ENCODE data around the gene CAMSAP2.

Gene CAMSAP2, protein sequence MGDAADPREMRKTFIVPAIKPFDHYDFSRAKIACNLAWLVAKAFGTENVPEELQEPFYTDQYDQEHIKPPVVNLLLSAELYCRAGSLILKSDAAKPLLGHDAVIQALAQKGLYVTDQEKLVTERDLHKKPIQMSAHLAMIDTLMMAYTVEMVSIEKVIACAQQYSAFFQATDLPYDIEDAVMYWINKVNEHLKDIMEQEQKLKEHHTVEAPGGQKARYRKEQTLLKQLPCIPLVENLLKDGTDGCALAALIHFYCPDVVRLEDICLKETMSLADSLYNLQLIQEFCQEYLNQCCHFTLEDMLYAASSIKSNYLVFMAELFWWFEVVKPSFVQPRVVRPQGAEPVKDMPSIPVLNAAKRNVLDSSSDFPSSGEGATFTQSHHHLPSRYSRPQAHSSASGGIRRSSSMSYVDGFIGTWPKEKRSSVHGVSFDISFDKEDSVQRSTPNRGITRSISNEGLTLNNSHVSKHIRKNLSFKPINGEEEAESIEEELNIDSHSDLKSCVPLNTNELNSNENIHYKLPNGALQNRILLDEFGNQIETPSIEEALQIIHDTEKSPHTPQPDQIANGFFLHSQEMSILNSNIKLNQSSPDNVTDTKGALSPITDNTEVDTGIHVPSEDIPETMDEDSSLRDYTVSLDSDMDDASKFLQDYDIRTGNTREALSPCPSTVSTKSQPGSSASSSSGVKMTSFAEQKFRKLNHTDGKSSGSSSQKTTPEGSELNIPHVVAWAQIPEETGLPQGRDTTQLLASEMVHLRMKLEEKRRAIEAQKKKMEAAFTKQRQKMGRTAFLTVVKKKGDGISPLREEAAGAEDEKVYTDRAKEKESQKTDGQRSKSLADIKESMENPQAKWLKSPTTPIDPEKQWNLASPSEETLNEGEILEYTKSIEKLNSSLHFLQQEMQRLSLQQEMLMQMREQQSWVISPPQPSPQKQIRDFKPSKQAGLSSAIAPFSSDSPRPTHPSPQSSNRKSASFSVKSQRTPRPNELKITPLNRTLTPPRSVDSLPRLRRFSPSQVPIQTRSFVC (N-terminal part only)

DNA sequence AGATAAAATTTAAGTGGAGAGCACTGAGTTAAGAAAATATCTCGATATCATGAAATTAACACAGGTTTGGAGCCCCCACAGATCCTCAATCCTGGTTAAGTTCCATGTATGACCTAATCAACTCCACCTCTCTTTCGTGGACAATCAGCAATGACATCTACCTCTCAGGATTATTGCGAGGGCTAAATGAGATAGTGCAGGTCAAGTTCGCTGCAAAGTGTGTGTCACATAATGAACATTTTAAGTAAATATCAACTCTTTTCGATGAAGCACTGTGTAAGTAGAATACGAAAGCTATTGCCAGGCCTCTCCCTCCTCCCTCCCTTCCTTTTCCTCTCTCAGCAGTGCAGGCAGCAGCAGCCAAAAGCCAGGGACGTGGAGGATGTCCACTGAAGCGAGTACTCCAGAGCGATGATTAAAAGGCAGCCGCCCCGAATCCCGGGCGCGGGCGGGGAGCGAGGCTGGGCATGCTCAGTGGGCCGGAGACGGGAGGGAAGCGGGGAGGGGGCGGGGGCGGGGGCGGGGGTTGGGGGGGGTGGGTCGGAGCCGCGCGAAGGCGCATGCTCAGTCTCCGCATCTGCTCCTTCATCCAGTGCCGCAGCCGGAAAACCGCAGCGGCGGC, at the start of gene CAMSAP2:
Gene CAMSAP2 (plus strand): TSS at position 567 of the 622 bp plus-strand sequence. CDS start 935 bp downstream, outside the sequence.
- TF ChIP-seq, protein P1, sequence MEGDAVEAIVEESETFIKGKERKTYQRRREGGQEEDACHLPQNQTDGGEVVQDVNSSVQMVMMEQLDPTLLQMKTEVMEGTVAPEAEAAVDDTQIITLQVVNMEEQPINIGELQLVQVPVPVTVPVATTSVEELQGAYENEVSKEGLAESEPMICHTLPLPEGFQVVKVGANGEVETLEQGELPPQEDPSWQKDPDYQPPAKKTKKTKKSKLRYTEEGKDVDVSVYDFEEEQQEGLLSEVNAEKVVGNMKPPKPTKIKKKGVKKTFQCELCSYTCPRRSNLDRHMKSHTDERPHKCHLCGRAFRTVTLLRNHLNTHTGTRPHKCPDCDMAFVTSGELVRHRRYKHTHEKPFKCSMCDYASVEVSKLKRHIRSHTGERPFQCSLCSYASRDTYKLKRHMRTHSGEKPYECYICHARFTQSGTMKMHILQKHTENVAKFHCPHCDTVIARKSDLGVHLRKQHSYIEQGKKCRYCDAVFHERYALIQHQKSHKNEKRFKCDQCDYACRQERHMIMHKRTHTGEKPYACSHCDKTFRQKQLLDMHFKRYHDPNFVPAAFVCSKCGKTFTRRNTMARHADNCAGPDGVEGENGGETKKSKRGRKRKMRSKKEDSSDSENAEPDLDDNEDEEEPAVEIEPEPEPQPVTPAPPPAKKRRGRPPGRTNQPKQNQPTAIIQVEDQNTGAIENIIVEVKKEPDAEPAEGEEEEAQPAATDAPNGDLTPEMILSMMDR (conservative IDR thresholded peaks at IDR 0.05; ENCODE audit: low read depth): no peak
- POLR2A ChIA-PET (ENCODE audit: low non-redundant PET): interaction anchor here (0.9 to 2.4 kb wide), 3 partner anchors 8 to 69 kb away, joined by 5 to 19 read pairs (median 5); partner anchors contain the start of gene DDX59
- CTCF ChIA-PET: interaction anchor here (0.6 to 1.3 kb wide), 4 partner anchors 19 to 116 kb away, joined by 3 to 6 read pairs (median 4); no protein-coding TSS in a partner anchor
- DNase-seq (ENCODE audit: low spot score): peak; percentile 97
- peak within 1 kb of the TSS; percentile 100 for H3K27ac ChIP-seq

DNA sequence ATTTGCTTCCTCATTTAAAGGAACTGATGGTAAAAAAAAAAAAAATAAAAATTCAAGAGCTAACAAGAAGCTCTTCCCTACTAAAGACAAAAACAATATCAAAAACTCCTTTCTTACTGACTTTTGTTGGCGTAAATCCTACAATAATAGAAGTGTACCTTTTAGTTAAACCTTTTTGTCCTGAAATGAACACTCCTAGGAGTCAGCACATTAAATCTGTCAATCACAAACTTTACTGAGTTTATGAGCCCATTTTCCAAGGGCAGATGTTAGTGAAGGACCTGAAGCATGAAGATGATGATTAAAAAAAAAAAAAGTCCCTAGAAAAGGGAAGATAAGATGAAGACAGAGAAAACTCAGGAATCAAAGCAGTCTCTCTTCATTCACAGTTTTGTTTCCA, 46.4 kb upstream of the CAMSAP2 start:
- TF ChIP-seq, protein P1 (conservative IDR thresholded peaks at IDR 0.05; ENCODE audit: low read depth): no peak
- POLR2A ChIA-PET (ENCODE audit: low non-redundant PET): interaction anchor here (0.6 kb wide), 1 partner anchor 118 kb away, joined by 4 read pairs; no protein-coding TSS in a partner anchor
- DNase-seq (ENCODE audit: low spot score): no peak
- CTCF ChIA-PET: no interaction called here
- no peak overlapping the region for H3K27ac ChIP-seq

DNA sequence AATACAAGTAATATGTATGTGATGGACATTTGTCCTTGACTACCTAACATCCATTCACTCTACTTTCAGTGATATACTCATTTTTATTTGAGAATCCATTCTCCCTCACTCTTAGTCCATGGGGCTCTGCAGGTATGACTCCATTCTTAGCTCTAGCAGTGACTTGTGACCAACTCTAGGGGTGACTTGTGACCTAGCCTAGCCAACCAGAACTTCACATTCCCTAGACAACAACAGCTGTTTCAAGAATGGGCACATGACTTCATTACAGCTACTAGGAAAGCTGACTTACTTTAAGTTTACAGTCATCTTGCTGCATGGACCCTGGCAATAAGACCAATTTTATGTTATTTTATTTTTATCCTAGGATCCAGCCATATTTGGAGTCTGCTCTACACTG, 45.4 kb upstream of the CAMSAP2 start:
- TF ChIP-seq, protein P1 (conservative IDR thresholded peaks at IDR 0.05; ENCODE audit: low read depth): no peak
- CTCF ChIA-PET: interaction anchor here (0.9 to 1.4 kb wide), 2 partner anchors 23 to 202 kb away, joined by 3 to 8 read pairs; no protein-coding TSS in a partner anchor
- no peak for DNase-seq (ENCODE audit: low spot score)
- POLR2A ChIA-PET (ENCODE audit: low non-redundant PET): no interaction called here
- no peak overlapping the region for H3K27ac ChIP-seq

DNA sequence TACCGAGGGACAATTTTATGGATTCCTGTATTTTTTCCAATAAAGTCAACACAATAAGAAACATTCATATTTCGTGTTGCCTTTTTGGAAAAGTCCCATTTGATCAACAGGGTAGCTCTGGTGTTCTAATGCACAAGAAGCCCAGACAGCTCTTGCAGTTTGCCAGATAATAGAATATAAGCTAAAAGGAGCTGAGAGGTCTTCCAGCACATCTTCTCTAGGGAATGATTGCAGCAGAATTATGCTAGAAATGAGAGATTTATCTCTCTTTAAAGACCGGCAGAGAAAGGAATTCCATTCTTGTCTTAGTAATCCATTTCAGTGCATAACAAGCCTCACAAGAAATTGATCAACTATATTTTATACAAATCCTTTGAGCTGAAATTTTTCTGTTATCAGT, 44.0 kb upstream of the CAMSAP2 start:
- POLR2A ChIA-PET (ENCODE audit: low non-redundant PET): no interaction called here
- no peak overlapping the region for H3K27ac ChIP-seq
- CTCF ChIA-PET: interaction anchor here (0.5 to 0.7 kb wide), 2 partner anchors 15 to 36 kb away, joined by 3 to 4 read pairs; no protein-coding TSS in a partner anchor
- TF ChIP-seq, protein P1 (conservative IDR thresholded peaks at IDR 0.05; ENCODE audit: low read depth): no peak
- DNase-seq (ENCODE audit: low spot score): no peak

DNA sequence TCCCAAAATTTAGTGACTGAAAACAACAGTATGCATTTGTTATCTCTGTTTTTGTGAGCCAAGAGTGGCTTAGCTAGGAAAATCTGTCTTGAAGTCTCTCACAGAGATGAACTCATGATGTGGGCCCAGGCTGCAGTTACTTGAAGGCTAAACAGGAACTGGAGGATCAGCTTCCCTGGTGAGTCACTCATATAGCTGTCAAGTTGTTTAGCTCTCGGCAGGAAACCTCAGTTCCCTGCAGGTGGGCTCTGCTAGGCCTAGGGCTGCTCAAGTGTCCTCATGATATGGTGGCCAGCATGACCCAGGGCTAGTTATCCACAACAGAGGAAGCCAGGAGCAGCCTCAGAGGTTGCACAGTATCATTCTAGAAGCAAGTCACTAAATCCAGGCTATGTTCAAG, 38.8 kb upstream of the CAMSAP2 start:
- POLR2A ChIA-PET (ENCODE audit: low non-redundant PET): no interaction called here
- CTCF ChIA-PET: interaction anchor here (0.6 kb wide), 1 partner anchor 9 kb away, joined by 3 read pairs; no protein-coding TSS in a partner anchor
- DNase-seq (ENCODE audit: low spot score): no peak
- TF ChIP-seq, protein P1 (conservative IDR thresholded peaks at IDR 0.05; ENCODE audit: low read depth): no peak
- no peak overlapping the region for H3K27ac ChIP-seq
